Stimulated activated CD4-positive, alpha-beta T cell treated with anti-CD3 and anti-CD28 coated beads, Interleukin-1b, Interleukin-23, amount 100 ng/mL, for 4 hours (primary cell): Measurements from ENCODE around the gene SSBP2.
"Not testable (repeated sequence)": the region's sequence is repeated elsewhere in the genome, so short reads cannot be mapped to it uniquely, and the experiment has no call there.

Experiments
- DNase-seq, 2 donors: peaks; one replicate each; pipeline ENCODE4 v3.0.0-alpha.2; 2020; ENCODE audit warnings: low read depth in 2 of 2

SSBP2 gene

GRCh38 chr5:81592085-81592484 lies 158.8 kb downstream of the SSBP2 start:
- not testable (repeated sequence) for DNase-seq

- no peak for DNase-seq
Measured at GRCh38 chr5:81590498-81591384, 160.2 kb downstream of the SSBP2 start.

- DNase-seq = no peak
Measured at GRCh38 chr5:81579262-81579924, 171.5 kb downstream of the SSBP2 start.

GRCh38 chr5:81577091-81577490 lies 173.8 kb downstream of the SSBP2 start:
- DNase-seq = no peak

- DNase-seq = no peak
Measured at GRCh38 chr5:81575924-81576323, 175.0 kb downstream of the SSBP2 start.

- DNase-seq = no peak
Measured at GRCh38 chr5:81572201-81572600, 178.7 kb downstream of the SSBP2 start.

- no peak for DNase-seq
Measured at GRCh38 chr5:81558188-81558587, 192.7 kb downstream of the SSBP2 start.

- no peak for DNase-seq
Measured at GRCh38 chr5:81556809-81557208, 194.1 kb downstream of the SSBP2 start.

GRCh38 chr5:81555865-81556264 lies 195.0 kb downstream of the SSBP2 start:
- DNase-seq = no peak

GRCh38 chr5:81554647-81555046 lies 196.2 kb downstream of the SSBP2 start:
- no peak for DNase-seq

GRCh38 chr5:81553567-81554212 lies 197.2 kb downstream of the SSBP2 start:
- no peak for DNase-seq

GRCh38 chr5:81552852-81553566 lies 197.9 kb downstream of the SSBP2 start:
- no peak for DNase-seq

GRCh38 chr5:81549123-81549522 lies 201.8 kb downstream of the SSBP2 start:
- no peak for DNase-seq

GRCh38 chr5:81547001-81547400 lies 203.9 kb downstream of the SSBP2 start:
- no peak for DNase-seq

- no peak for DNase-seq
Measured at GRCh38 chr5:81545911-81546310, 205.0 kb downstream of the SSBP2 start.

GRCh38 chr5:81544351-81545018 lies 206.4 kb downstream of the SSBP2 start:
- no peak for DNase-seq

GRCh38 chr5:81542242-81542641 lies 208.7 kb downstream of the SSBP2 start:
- DNase-seq = no peak

- no peak for DNase-seq
Measured at GRCh38 chr5:81537905-81538547, 212.9 kb downstream of the SSBP2 start.

GRCh38 chr5:81534441-81534840 lies 216.5 kb downstream of the SSBP2 start:
- DNase-seq = no peak

GRCh38 chr5:81533629-81534405 lies 217.1 kb downstream of the SSBP2 start:
- DNase-seq = no peak
